Endothelial cell of umbilical vein (primary cell): ENCODE measurements around the gene SLIT1. TPM values are rescaled to one million over a fixed set of nuclear protein-coding genes. Genes with fewer than 3 reads are reported as not detected.

Experiments
- BruUV-seq: library from RNA; stranded (reverse); fragments of 400-500 nt; replicated peaks from 2 replicates; lab custom pipeline; 2021; lab: Mats Ljungman, UMichigan
- CTCF ChIA-PET: fragments of 300-600, 350-600 bp; sonication (Branson Sonifier 250); formaldehyde crosslinking; loops from one replicate; lab custom pipeline; 2021; ENCODE audit warnings: antibody characterized with exemption, inconsistent platforms; lab: Charles Lee
- POLR2A ChIA-PET: fragments of 300-600, 350-600 bp; sonication (Branson Sonifier 250); formaldehyde crosslinking; loops from one replicate; lab custom pipeline; 2021; ENCODE audit warnings: antibody characterized with exemption, inconsistent platforms; lab: Charles Lee
- DNase-seq: peaks from one replicate; pipeline ENCODE4 v3.0.0-alpha.2; 2011; ENCODE audit warnings: low read depth, low spot score
- FAIRE-seq: peaks from 2 replicates; lab custom pipeline; 2011; peaks lifted over from hg19 to GRCh38; lab: Jason Lieb, UNC
- H2AFZ ChIP-seq: 2 replicates; pipeline ENCODE4 v1.6.0; 2012; ENCODE audit warnings: low read depth, low read length, control low read depth, inconsistent platforms
- H3K27ac ChIP-seq: 2 replicates; pipeline ENCODE4 v1.5.1; 2011; ENCODE audit warnings: low read depth, mild to moderate bottlenecking, control low read depth, low read length, moderate library complexity; ENCODE audit not compliant: insufficient read depth
- H3K27me3 ChIP-seq, 2 experiments: 2 replicates each; pipeline versions ENCODE4 v1.6.0 to v1.6.1; 2011; ENCODE audit warnings: low read length in 2 of 2, mixed read lengths in 1 of 2; ENCODE audit not compliant: control insufficient read depth in 2 of 2, insufficient read depth in 2 of 2
- H3K36me3 ChIP-seq, 2 experiments: 2 replicates in 1 of 2; 3 replicates in 1 of 2; pipeline ENCODE4 v1.5.1; 2011; ENCODE audit warnings: low read length in 2 of 2, mild to moderate bottlenecking in 1 of 2, moderate library complexity in 1 of 2; ENCODE audit not compliant: control insufficient read depth in 2 of 2, insufficient read depth in 2 of 2; ENCODE audit errors: extremely low read depth in 1 of 2
- H3K4me1 ChIP-seq: 3 replicates; pipeline ENCODE4 v1.5.1; 2011; ENCODE audit warnings: mild to moderate bottlenecking, low read length; ENCODE audit not compliant: control insufficient read depth, insufficient read depth; ENCODE audit errors: extremely low read depth
- H3K4me2 ChIP-seq: 2 replicates; pipeline ENCODE4 v1.6.1; 2011; ENCODE audit warnings: low read length, control low read depth, mixed read lengths; ENCODE audit not compliant: insufficient read depth
- H3K4me3 ChIP-seq, 3 experiments: fragments of 200-600 bp in 1 of 3; sonication (generic), shearing (Covaris generic) in 1 of 3; replicated peaks in 1 of 3; 2 replicates each; pipeline ENCODE4 v1.5.1; 2011 to 2016; ENCODE audit warnings: control low read depth in 3 of 3, low read length in 3 of 3, mild to moderate bottlenecking in 2 of 3, inconsistent platforms in 1 of 3, low read depth in 1 of 3, moderate library complexity in 1 of 3; ENCODE audit not compliant: insufficient read depth in 1 of 3
- H3K79me2 ChIP-seq: 2 replicates; pipeline ENCODE4 v1.6.0; 2012; ENCODE audit warnings: low read length, inconsistent platforms; ENCODE audit not compliant: control insufficient read depth, insufficient read depth
- H3K9ac ChIP-seq: replicated peaks from 2 replicates; pipeline ENCODE3; 2011; ENCODE audit warnings: low read length, control low read depth; ENCODE audit not compliant: insufficient read depth; ENCODE audit errors: extremely low read depth
- H3K9me1 ChIP-seq: replicated peaks from 3 replicates; pipeline ENCODE4 v1.6.0; 2011; ENCODE audit warnings: mild to moderate bottlenecking, low read length; ENCODE audit not compliant: control insufficient read depth, insufficient read depth; ENCODE audit errors: extremely low read depth
- H3K9me3 ChIP-seq: replicated peaks from 2 replicates; pipeline ENCODE4 v1.5.1; 2012; ENCODE audit warnings: low read length, inconsistent platforms; ENCODE audit not compliant: control insufficient read depth, insufficient read depth
- H4K20me1 ChIP-seq: replicated peaks from 2 replicates; pipeline ENCODE3; 2011; ENCODE audit warnings: mild to moderate bottlenecking, low read length; ENCODE audit not compliant: control insufficient read depth, insufficient read depth; ENCODE audit errors: extremely low read depth
- CTCF ChIP-seq, 2 donors: IDR thresholded peaks; 1 replicate in 1 of 2; 2 replicates in 1 of 2; pipeline ENCODE4 v1.5.1; 2011; ENCODE audit warnings: low read length in 2 of 2, mild to moderate bottlenecking in 2 of 2, moderate library complexity in 2 of 2, control low read depth in 1 of 2, inconsistent platforms in 1 of 2, low read depth in 1 of 2; ENCODE audit not compliant: insufficient read depth in 1 of 2; ENCODE audit errors: extremely low read depth in 1 of 2
- EZH2 ChIP-seq: IDR thresholded peaks from 2 replicates; pipeline ENCODE4 v1.6.1; 2012; ENCODE audit warnings: borderline replicate concordance, low read depth, mild to moderate bottlenecking, moderate library complexity, low read length, inconsistent platforms; ENCODE audit not compliant: severe bottlenecking
- FOS ChIP-seq: IDR thresholded peaks from 2 replicates; pipeline ENCODE4 v1.6.1; 2011; ENCODE audit warnings: mild to moderate bottlenecking, low read length, moderate library complexity, borderline replicate concordance; ENCODE audit not compliant: insufficient read depth
- GATA2 ChIP-seq: IDR thresholded peaks from 2 replicates; pipeline ENCODE4 v1.7.0; 2011; ENCODE audit warnings: low read depth, mild to moderate bottlenecking, moderate library complexity, mixed read lengths, low read length; ENCODE audit not compliant: insufficient read length, insufficient read depth
- JUN ChIP-seq: IDR thresholded peaks from 2 replicates; pipeline ENCODE4 v1.6.1; 2011; ENCODE audit warnings: borderline replicate concordance, low read depth; ENCODE audit not compliant: insufficient read length, insufficient read depth
- MAX ChIP-seq: IDR thresholded peaks from 2 replicates; pipeline ENCODE4 v1.6.1; 2011; ENCODE audit not compliant: insufficient read depth, insufficient read length
- MYC ChIP-seq: IDR thresholded peaks from one replicate; pipeline ENCODE4 v1.6.1; 2011; ENCODE audit warnings: mild to moderate bottlenecking, low read depth, low read length
- POLR2A ChIP-seq: IDR thresholded peaks from 2 replicates; pipeline ENCODE4 v1.6.1; 2012; ENCODE audit warnings: low read depth, mild to moderate bottlenecking, control low read depth, low read length
- POLR2AphosphoS5 ChIP-seq: IDR thresholded peaks from 2 replicates; pipeline ENCODE4 v1.6.1; 2012; ENCODE audit warnings: low read depth, mild to moderate bottlenecking, control low read depth, low read length, moderate library complexity; ENCODE audit not compliant: insufficient read depth
- dilution Hi-C: fragments of 300-500 bp; cut with MboI; formaldehyde crosslinking; loops from one replicate; pipeline ENCODE4 v1.15.0; 2019; ENCODE audit warnings: low sequenced_read_pairs; ENCODE audit not compliant: extremely low pct_ligation_motif_present
- intact Hi-C: fragments of 100-400 bp; cut with micrococcal nuclease; formaldehyde crosslinking; loops from one replicate; pipeline ENCODE4 v1.10.0; 2022
- polyA plus RNA-seq, 4 experiments: library from polyadenylated mRNA; depleted of rRNA in 3 of 4; stranded (reverse) in 3 of 4; unstranded in 1 of 4; fragments of >200 nt; gene quantifications; 2 replicates each; pipeline versions ENCODE4 v1.2.1 to v1.2.3, GENCODE V29; 2011 to 2012; ENCODE audit warnings: missing spikeins in 1 of 4
- total RNA-seq: library from RNA; stranded (reverse); gene quantifications from 2 replicates; pipeline ENCODE4 v1.2.3, GENCODE V29; 2021

SLIT1 gene
- total and polyA plus RNA-seq, 2 donors (not counting 3 experiments of a cell fraction or from before 2014, with no cell fraction given) = 0.04 to 0.20 TPM

GRCh38 chr10:97115846-97116245 is 69.9 kb downstream of the SLIT1 start:
- Histone ChIP-seq H4K20me1 (no peaks in the 10 kb centered on the region), H3K27ac (no peak overlapping the region), H3K9me1 (no peaks in the 10 kb centered on the region), H3K9me3 (no peaks in the 10 kb centered on the region), H3K27me3 (peaks cover 2 to 5% of the 10 kb centered on the region in 2 experiments), H3K4me2 (no peak overlapping the region), H3K36me3 (no peaks in the 10 kb centered on the region), H3K4me3 (no peak overlapping the region), H2AFZ (no peak overlapping the region), H3K79me2 (no peaks in the 10 kb centered on the region), H3K9ac (no peak overlapping the region), H3K4me1 (no peaks in the 10 kb centered on the region)
- no peak for FAIRE-seq
- no peak for DNase-seq
- BruUV-seq = no TSS peak
- POLR2A ChIA-PET = no interaction called here
- CTCF ChIA-PET = interaction anchor here (1.2 to 4.9 kb wide), 4 partner anchors 9 to 43 kb away, joined by 3 to 48 read pairs (median 11); no protein-coding TSS in a partner anchor
- TF ChIP-seq CTCF (IDR thresholded peaks at IDR 0.05; ENCODE audit: extremely low read depth in 1 of 2, insufficient read depth in 1 of 2, low read depth in 1 of 2, low read length in 2 of 2) (no peak), JUN (no peak), GATA2 (no peak), POLR2AphosphoS5 (no peak), MAX (no peak), FOS (no peak), MYC (no peak), POLR2A (no peak), EZH2 (no peak)
- dilution Hi-C loops (no loop called here), intact Hi-C loops (loop anchor here (2.0 kb wide), 1 partner anchor 35 kb away; no protein-coding TSS in a partner anchor)
